ENCODE data around the gene ZNF292. TPM values are rescaled to one million over a fixed set of nuclear protein-coding genes. Genes with fewer than 3 reads are reported as not detected.
"Not testable (repeated sequence)": the region's sequence is repeated elsewhere in the genome, so short reads cannot be mapped to it uniquely, and the experiment has no call there.

ZNF292 gene
- total RNA-seq, 1 donor from 2014 or later, result 51.7 TPM

- Mint-ChIP-seq H3K36me3 (ENCODE audit: low read depth) (peaks cover 23% of the 10 kb centered on the region), H3K27ac (peak overlapping the region; percentile 15), H3K4me3 (no peak overlapping the region), H3K27me3 (ENCODE audit: insufficient read depth) (no peaks in the 10 kb centered on the region), H3K9me3 (no peaks in the 10 kb centered on the region), H3K4me1 (ENCODE audit: low read depth) (peaks cover 69% of the 10 kb centered on the region)
- intact Hi-C loops (cut with micrococcal nuclease), result no loop called here
- no peak for DNase-seq (ENCODE audit: low spot score)
These were observed 16.7 kb downstream of the ZNF292 start for GRCh38 chr6:87171938-87172633.

GRCh38 chr6:87174078-87174579, 18.8 kb downstream of the ZNF292 start:
- no peak overlapping the region for H3K4me3 Mint-ChIP-seq
- intact Hi-C loops (cut with micrococcal nuclease), result loop anchor here (1.0 kb wide), 2 partner anchors 9 to 14 kb away; no protein-coding TSS in a partner anchor
- peak overlapping the region; percentile 64 for H3K27ac Mint-ChIP-seq
- H3K9me3 Mint-ChIP-seq, result no peaks in the 10 kb centered on the region
- no peak for DNase-seq (ENCODE audit: low spot score)
- peaks cover 31% of the 10 kb centered on the region for H3K36me3 Mint-ChIP-seq (ENCODE audit: low read depth)
- H3K4me1 Mint-ChIP-seq (ENCODE audit: low read depth), result peaks cover 75% of the 10 kb centered on the region
- no peaks in the 10 kb centered on the region for H3K27me3 Mint-ChIP-seq (ENCODE audit: insufficient read depth)

GRCh38 chr6:87176493-87176892, 21.1 kb downstream of the ZNF292 start:
- peaks cover 88% of the 10 kb centered on the region for H3K4me1 Mint-ChIP-seq (ENCODE audit: low read depth)

GRCh38 chr6:87180105-87180728, 24.9 kb downstream of the ZNF292 start:
- intact Hi-C loops (cut with micrococcal nuclease), result no loop called here
- no peaks in the 10 kb centered on the region for H3K27me3 Mint-ChIP-seq (ENCODE audit: insufficient read depth)
- no peak for DNase-seq (ENCODE audit: low spot score)
- peaks cover 51% of the 10 kb centered on the region for H3K36me3 Mint-ChIP-seq (ENCODE audit: low read depth)
- H3K9me3 Mint-ChIP-seq, result no peaks in the 10 kb centered on the region
- no peak overlapping the region for H3K4me3 Mint-ChIP-seq
- H3K4me1 Mint-ChIP-seq (ENCODE audit: low read depth), result peaks cover 88% of the 10 kb centered on the region
- H3K27ac Mint-ChIP-seq, result peak overlapping the region; percentile 81

More at GRCh38 chr6:87176493-87176892, 21.1 kb downstream of the ZNF292 start:
- Mint-ChIP-seq H3K27me3 (ENCODE audit: insufficient read depth) (no peaks in the 10 kb centered on the region), H3K36me3 (ENCODE audit: low read depth) (peaks cover 45% of the 10 kb centered on the region), H3K4me3 (no peak overlapping the region), H3K9me3 (no peaks in the 10 kb centered on the region), H3K27ac (peak overlapping the region; percentile 47)
- intact Hi-C loops (cut with micrococcal nuclease), result no loop called here
- no peak for DNase-seq (ENCODE audit: low spot score)

GRCh38 chr6:87181903-87182302, 26.5 kb downstream of the ZNF292 start:
- intact Hi-C loops (cut with micrococcal nuclease), result loop anchor here (1.0 kb wide), 5 partner anchors 27 to 555 kb away; partner anchors contain the start of gene ZNF292
- no peaks in the 10 kb centered on the region for H3K27me3 Mint-ChIP-seq (ENCODE audit: insufficient read depth)
- peaks cover 38% of the 10 kb centered on the region for H3K36me3 Mint-ChIP-seq (ENCODE audit: low read depth)
- peak overlapping the region; percentile 19 for H3K4me3 Mint-ChIP-seq
- no peaks in the 10 kb centered on the region for H3K9me3 Mint-ChIP-seq
- H3K27ac Mint-ChIP-seq, result peak overlapping the region; percentile 81
- no peak for DNase-seq (ENCODE audit: low spot score)
- peaks cover 76% of the 10 kb centered on the region for H3K4me1 Mint-ChIP-seq (ENCODE audit: low read depth)

GRCh38 chr6:87182321-87182720, 27.0 kb downstream of the ZNF292 start:
- H3K9me3 Mint-ChIP-seq, result no peaks in the 10 kb centered on the region
- intact Hi-C loops (cut with micrococcal nuclease), result loop anchor here (1.0 kb wide), 5 partner anchors 27 to 555 kb away; partner anchors contain the start of gene ZNF292
- no peak for DNase-seq (ENCODE audit: low spot score)
- no peaks in the 10 kb centered on the region for H3K27me3 Mint-ChIP-seq (ENCODE audit: insufficient read depth)
- H3K36me3 Mint-ChIP-seq (ENCODE audit: low read depth), result peaks cover 34% of the 10 kb centered on the region
- H3K4me1 Mint-ChIP-seq (ENCODE audit: low read depth), result peaks cover 71% of the 10 kb centered on the region
- H3K27ac Mint-ChIP-seq, result peak overlapping the region; percentile 81
- H3K4me3 Mint-ChIP-seq, result peak overlapping the region; percentile 52

GRCh38 chr6:87182940-87183339, 27.6 kb downstream of the ZNF292 start:
- Mint-ChIP-seq H3K4me1 (ENCODE audit: low read depth) (peaks cover 67% of the 10 kb centered on the region), H3K27ac (peak overlapping the region; percentile 92), H3K9me3 (no peaks in the 10 kb centered on the region), H3K4me3 (no peak overlapping the region), H3K36me3 (ENCODE audit: low read depth) (peaks cover 31% of the 10 kb centered on the region), H3K27me3 (ENCODE audit: insufficient read depth) (no peaks in the 10 kb centered on the region)
- DNase-seq (ENCODE audit: low spot score), result no peak
- intact Hi-C loops (cut with micrococcal nuclease), result loop anchor here (1.0 kb wide), 6 partner anchors 14 to 554 kb away; partner anchors contain the start of gene ZNF292

- H3K27me3 Mint-ChIP-seq (ENCODE audit: insufficient read depth), result no peaks in the 10 kb centered on the region
- H3K27ac Mint-ChIP-seq, result no peak overlapping the region
- H3K9me3 Mint-ChIP-seq, result no peaks in the 10 kb centered on the region
- H3K4me3 Mint-ChIP-seq, result no peak overlapping the region
- DNase-seq (ENCODE audit: low spot score), result no peak
- H3K4me1 Mint-ChIP-seq (ENCODE audit: low read depth), result peaks cover 65% of the 10 kb centered on the region
- intact Hi-C loops (cut with micrococcal nuclease), result loop anchor here (1.0 kb wide), 1 partner anchor 14 kb away; no protein-coding TSS in a partner anchor
- peaks cover 31% of the 10 kb centered on the region for H3K36me3 Mint-ChIP-seq (ENCODE audit: low read depth)
These were observed 28.3 kb downstream of the ZNF292 start for GRCh38 chr6:87183687-87184086.

- Mint-ChIP-seq H3K4me3 (no peak overlapping the region), H3K27ac (peak overlapping the region; percentile 23), H3K4me1 (ENCODE audit: low read depth) (peaks cover 62% of the 10 kb centered on the region), H3K9me3 (no peaks in the 10 kb centered on the region), H3K27me3 (ENCODE audit: insufficient read depth) (no peaks in the 10 kb centered on the region), H3K36me3 (ENCODE audit: low read depth) (peaks cover 33% of the 10 kb centered on the region)
- no peak for DNase-seq (ENCODE audit: low spot score)
- intact Hi-C loops (cut with micrococcal nuclease), result no loop called here
These were observed 29.4 kb downstream of the ZNF292 start for GRCh38 chr6:87184762-87185250.

- Mint-ChIP-seq H3K27me3 (ENCODE audit: insufficient read depth) (no peaks in the 10 kb centered on the region), H3K4me1 (ENCODE audit: low read depth) (peaks cover 43% of the 10 kb centered on the region), H3K4me3 (peak overlapping the region; percentile 23), H3K9me3 (no peaks in the 10 kb centered on the region), H3K27ac (peak overlapping the region; percentile 49), H3K36me3 (ENCODE audit: low read depth) (peaks cover 13% of the 10 kb centered on the region)
- intact Hi-C loops (cut with micrococcal nuclease), result loop anchor here (2.0 kb wide), 1 partner anchor 14 kb away; no protein-coding TSS in a partner anchor
- DNase-seq (ENCODE audit: low spot score), result no peak
These were observed 41.0 kb downstream of the ZNF292 start for GRCh38 chr6:87196275-87196842.

- H3K27me3 Mint-ChIP-seq (ENCODE audit: insufficient read depth), result no peaks in the 10 kb centered on the region
These were observed 42.2 kb downstream of the ZNF292 start for GRCh38 chr6:87197547-87197946.

GRCh38 chr6:87198022-87198810, 42.9 kb downstream of the ZNF292 start:
- DNase-seq (ENCODE audit: low spot score); H3K9me3 Mint-ChIP-seq; intact Hi-C loops (cut with micrococcal nuclease); H3K4me3 Mint-ChIP-seq; H3K27me3 Mint-ChIP-seq (ENCODE audit: insufficient read depth); H3K27ac Mint-ChIP-seq: not testable (repeated sequence)
- Mint-ChIP-seq H3K36me3 (ENCODE audit: low read depth) (peaks cover 15% of the 10 kb centered on the region), H3K4me1 (ENCODE audit: low read depth) (peaks cover 54% of the 10 kb centered on the region)

More at GRCh38 chr6:87197547-87197946, 42.2 kb downstream of the ZNF292 start:
- no peak overlapping the region for H3K27ac Mint-ChIP-seq
- H3K4me1 Mint-ChIP-seq (ENCODE audit: low read depth), result peaks cover 53% of the 10 kb centered on the region
- no peak for DNase-seq (ENCODE audit: low spot score)
- H3K4me3 Mint-ChIP-seq, result no peak overlapping the region
- intact Hi-C loops (cut with micrococcal nuclease), result loop anchor here (1.0 to 2.0 kb wide), 3 partner anchors 13 to 42 kb away; partner anchors contain the start of gene ZNF292
- H3K36me3 Mint-ChIP-seq (ENCODE audit: low read depth), result peaks cover 15% of the 10 kb centered on the region
- H3K9me3 Mint-ChIP-seq, result no peaks in the 10 kb centered on the region

All from activated T-helper 1 cell treated with anti-CD3 and anti-CD28 coated beads, Interleukin-12 subunit alpha, Interleukin-12 subunit beta, Interleukin-2, Interleukin-4 antibody, amounts not matched to agents 30 ng/mL and 10 ng/mL and 1 ng/mL, durations not matched to agents 14 hours and 24 hours and 36 hours (primary cell).